Peyer's patch (tissue), 4 donors: ENCODE measurements around the gene CCDC85B. TPM values are rescaled to one million over a fixed set of nuclear protein-coding genes. Genes with fewer than 3 reads are reported as not detected.

Experiments used
- DNase-seq, 3 donors: peaks; one replicate each; pipeline ENCODE4 v3.0.0-alpha.2; 2017 to 2019
- H3K27ac ChIP-seq, 4 donors: fragments of 200-600 bp; sonication (generic); one replicate each; pipeline ENCODE4 v1.5.1; 2016 to 2019
- H3K27me3 ChIP-seq, 2 donors: fragments of 200-600 bp; sonication (generic); one replicate each; pipeline ENCODE4 v1.5.1; 2019
- H3K36me3 ChIP-seq, 3 donors: fragments of 200-600 bp; sonication (generic); one replicate each; pipeline ENCODE4 v1.5.1; 2016 to 2019
- H3K4me1 ChIP-seq, 4 donors: fragments of 200-600 bp; sonication (generic); one replicate each; pipeline ENCODE4 v1.5.1; 2016 to 2019
- H3K4me3 ChIP-seq, 4 donors: fragments of 200-600 bp; sonication (generic); 1 replicate in 3 of 4; 2 replicates in 1 of 4; pipeline ENCODE4 v1.5.1; 2016 to 2019; ENCODE audit warnings: mild to moderate bottlenecking in 1 of 4
- H3K9me3 ChIP-seq, 4 donors: fragments of 200-600 bp; sonication (generic); one replicate each; pipeline ENCODE4 v1.5.1; 2016 to 2019; ENCODE audit warnings: mild to moderate bottlenecking in 1 of 4
- POLR2A ChIP-seq, 2 donors: fragments of 450-650 bp; IDR thresholded peaks; one replicate each; pipeline ENCODE4 v1.5.1; 2017; ENCODE audit warnings: antibody characterized with exemption in 2 of 2, mild to moderate bottlenecking in 2 of 2, moderate library complexity in 2 of 2
- total RNA-seq, 4 donors: library from RNA; depleted of rRNA; stranded (reverse); fragments of >200 nt; gene quantifications; one replicate each; pipeline ENCODE4 v1.1.0, GENCODE V29; 2016
- TF ChIP-seq, protein P1 (sequence below), 6 experiments: fragments of 450-650 bp in 4 of 6; fragments of 200-600 bp in 2 of 6; sonication (generic) in 1 of 6; IDR thresholded peaks; one replicate each; pipeline ENCODE4 v1.5.1; 2017 to 2019; ENCODE audit warnings: antibody characterized with exemption in 6 of 6, mild to moderate bottlenecking in 3 of 6, moderate library complexity in 1 of 6

CCDC85B gene
- total RNA-seq, 4 donors from 2014 or later, result 3.5 to 12.4 (median 7.4) TPM

GRCh38 chr11:65849366-65849765, 41.1 kb upstream of the CCDC85B start:
- Histone ChIP-seq H3K36me3 (peaks cover 0 to 35% (median 0%) of the 10 kb centered on the region in 3 donors), H3K9me3 (no peaks in the 10 kb centered on the region), H3K4me1 (peaks cover 0 to 27% (median 8%) of the 10 kb centered on the region in 4 donors), H3K27ac (no peak overlapping the region), H3K27me3 (no peaks in the 10 kb centered on the region), H3K4me3 (no peak overlapping the region)
- TF ChIP-seq, protein P1, sequence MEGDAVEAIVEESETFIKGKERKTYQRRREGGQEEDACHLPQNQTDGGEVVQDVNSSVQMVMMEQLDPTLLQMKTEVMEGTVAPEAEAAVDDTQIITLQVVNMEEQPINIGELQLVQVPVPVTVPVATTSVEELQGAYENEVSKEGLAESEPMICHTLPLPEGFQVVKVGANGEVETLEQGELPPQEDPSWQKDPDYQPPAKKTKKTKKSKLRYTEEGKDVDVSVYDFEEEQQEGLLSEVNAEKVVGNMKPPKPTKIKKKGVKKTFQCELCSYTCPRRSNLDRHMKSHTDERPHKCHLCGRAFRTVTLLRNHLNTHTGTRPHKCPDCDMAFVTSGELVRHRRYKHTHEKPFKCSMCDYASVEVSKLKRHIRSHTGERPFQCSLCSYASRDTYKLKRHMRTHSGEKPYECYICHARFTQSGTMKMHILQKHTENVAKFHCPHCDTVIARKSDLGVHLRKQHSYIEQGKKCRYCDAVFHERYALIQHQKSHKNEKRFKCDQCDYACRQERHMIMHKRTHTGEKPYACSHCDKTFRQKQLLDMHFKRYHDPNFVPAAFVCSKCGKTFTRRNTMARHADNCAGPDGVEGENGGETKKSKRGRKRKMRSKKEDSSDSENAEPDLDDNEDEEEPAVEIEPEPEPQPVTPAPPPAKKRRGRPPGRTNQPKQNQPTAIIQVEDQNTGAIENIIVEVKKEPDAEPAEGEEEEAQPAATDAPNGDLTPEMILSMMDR (IDR thresholded peaks at IDR 0.05), result no peak
- TF ChIP-seq POLR2A (IDR thresholded peaks at IDR 0.05), result no peak
- DNase-seq, result peak in 1 of 3 donors; percentile 45

GRCh38 chr11:65849771-65850216, 40.7 kb upstream of the CCDC85B start:
- peak in 1 of 3 donors; percentile 46 for DNase-seq

GRCh38 chr11:65850217-65851082, 40.0 kb upstream of the CCDC85B start:
- Histone ChIP-seq H3K27me3 (no peaks in the 10 kb centered on the region), H3K9me3 (no peaks in the 10 kb centered on the region), H3K27ac (peak overlapping the region in 1 of 4 donors; percentile 17), H3K4me1 (peaks cover 0 to 34% (median 8%) of the 10 kb centered on the region in 4 donors), H3K36me3 (peaks cover 0 to 46% (median 0%) of the 10 kb centered on the region in 3 donors), H3K4me3 (no peak overlapping the region)
- TF ChIP-seq, protein P1 (IDR thresholded peaks at IDR 0.05), result no peak
- TF ChIP-seq POLR2A (IDR thresholded peaks at IDR 0.05), result no peak
- DNase-seq, result peak in 1 of 3 donors; percentile 46

More at GRCh38 chr11:65849771-65850216, 40.7 kb upstream of the CCDC85B start:
- Histone ChIP-seq H3K27ac (no peak overlapping the region), H3K4me1 (peaks cover 0 to 28% (median 8%) of the 10 kb centered on the region in 4 donors), H3K36me3 (peaks cover 0 to 40% (median 0%) of the 10 kb centered on the region in 3 donors), H3K4me3 (no peak overlapping the region), H3K9me3 (no peaks in the 10 kb centered on the region), H3K27me3 (no peaks in the 10 kb centered on the region)
- TF ChIP-seq, protein P1 (IDR thresholded peaks at IDR 0.05), result no peak
- no peak for TF ChIP-seq POLR2A (IDR thresholded peaks at IDR 0.05)

DNA sequence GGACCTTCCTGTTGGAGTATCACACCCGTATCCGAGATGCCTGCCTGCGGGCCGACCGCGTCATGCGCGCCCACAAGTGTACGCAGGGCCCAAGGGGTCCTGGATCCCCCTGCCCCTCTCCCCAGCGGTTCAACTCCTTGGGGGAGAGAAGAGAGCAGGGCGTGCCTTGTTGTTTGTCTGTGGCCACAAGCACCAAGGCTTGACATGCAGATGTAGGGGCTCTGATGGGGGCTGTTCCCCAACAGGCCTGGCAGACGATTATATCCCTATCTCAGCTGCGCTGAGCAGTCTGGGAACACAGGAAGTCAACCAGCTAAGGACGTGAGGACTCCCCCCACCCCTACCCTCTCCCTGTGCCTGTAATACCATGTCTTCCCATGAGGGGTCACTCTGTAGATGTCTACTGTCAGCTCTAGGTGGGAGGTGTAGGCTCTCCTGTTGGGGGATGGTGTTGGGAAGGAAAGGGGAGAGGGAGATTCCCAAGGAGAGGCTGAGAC, 39.3 kb upstream of the CCDC85B start:
- H3K9me3 ChIP-seq, result no peaks in the 10 kb centered on the region
- peaks cover 0 to 53% (median 0%) of the 10 kb centered on the region in 3 donors for H3K36me3 ChIP-seq
- no peaks in the 10 kb centered on the region for H3K27me3 ChIP-seq
- TF ChIP-seq, protein P1 (IDR thresholded peaks at IDR 0.05), result peak in 4 of 6 experiments; percentile 37 to 65 (median 56)
- no peak for TF ChIP-seq POLR2A (IDR thresholded peaks at IDR 0.05)
- no peak overlapping the region for H3K4me3 ChIP-seq
- no peak for DNase-seq
- H3K4me1 ChIP-seq, result peaks cover 6 to 41% (median 12%) of the 10 kb centered on the region in 4 donors
- peak overlapping the region in 1 of 4 donors; percentile 97 for H3K27ac ChIP-seq

DNA sequence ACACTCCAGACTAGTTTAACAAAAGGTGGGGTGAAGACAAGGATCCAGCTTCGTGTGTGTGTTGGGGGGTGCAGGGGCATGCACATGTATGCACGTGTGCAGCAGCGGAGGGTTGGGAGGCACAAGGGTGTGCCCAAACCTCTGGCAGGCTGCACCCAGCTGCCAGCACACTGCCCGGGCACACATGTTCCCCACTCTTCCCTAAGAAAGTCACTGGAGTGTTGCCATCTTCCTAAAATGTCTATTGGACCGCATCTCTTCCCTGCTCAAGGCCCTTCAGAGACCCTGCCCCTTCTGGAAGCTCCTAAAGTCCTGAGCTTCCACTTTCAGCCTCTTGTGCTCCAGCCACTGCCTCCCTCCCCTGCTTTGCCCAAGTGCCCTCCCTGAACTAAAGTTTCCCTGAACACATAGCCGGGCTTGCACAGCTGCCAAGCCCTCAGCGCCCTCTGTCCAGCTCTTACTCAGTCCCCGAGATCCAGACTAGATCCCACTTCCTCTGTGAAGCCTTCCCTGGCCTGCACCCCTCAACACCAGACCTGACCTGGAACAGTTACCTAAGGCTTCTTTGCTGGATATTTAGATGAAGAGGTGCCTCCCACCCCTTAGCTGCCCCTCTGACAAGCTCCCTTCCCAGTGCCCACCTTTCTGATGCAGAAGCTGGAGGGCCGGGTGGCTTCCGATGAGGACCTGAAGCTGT, 38.5 kb upstream of the CCDC85B start:
- no peak for TF ChIP-seq POLR2A (IDR thresholded peaks at IDR 0.05)
- TF ChIP-seq, protein P1 (IDR thresholded peaks at IDR 0.05), result no peak
- Histone ChIP-seq H3K9me3 (no peaks in the 10 kb centered on the region), H3K36me3 (peaks cover 0 to 53% (median 0%) of the 10 kb centered on the region in 3 donors), H3K4me1 (peaks cover 11 to 45% (median 15%) of the 10 kb centered on the region in 4 donors), H3K27me3 (no peaks in the 10 kb centered on the region), H3K4me3 (peak overlapping the region in 2 of 4 donors; percentile 18 to 22), H3K27ac (peak overlapping the region in 3 of 4 donors; percentile 75 to 97 (median 80))
- DNase-seq, result no peak
